HG03439 (cell line): ENCODE results near the gene PIAS3.
A peak's percentile ranks its signal among the peaks of the same experiment; 100 is the strongest.
"Not testable (repeated sequence)": the region's sequence is repeated elsewhere in the genome, so short reads cannot be mapped to it uniquely, and the experiment has no call there.

Experiments
- ATAC-seq: cut with Tn5 transposase; IDR thresholded peaks from one replicate; pipeline ENCODE4 v1.9.1; 2021; ENCODE audit warnings: mild to moderate bottlenecking, moderate library complexity; ENCODE audit not compliant: unreplicated experiment

The PIAS3 gene

GRCh38 chr1:145877923-145878486, 19.1 kb upstream of the PIAS3 start:
- ATAC-seq: no peak

DNA sequence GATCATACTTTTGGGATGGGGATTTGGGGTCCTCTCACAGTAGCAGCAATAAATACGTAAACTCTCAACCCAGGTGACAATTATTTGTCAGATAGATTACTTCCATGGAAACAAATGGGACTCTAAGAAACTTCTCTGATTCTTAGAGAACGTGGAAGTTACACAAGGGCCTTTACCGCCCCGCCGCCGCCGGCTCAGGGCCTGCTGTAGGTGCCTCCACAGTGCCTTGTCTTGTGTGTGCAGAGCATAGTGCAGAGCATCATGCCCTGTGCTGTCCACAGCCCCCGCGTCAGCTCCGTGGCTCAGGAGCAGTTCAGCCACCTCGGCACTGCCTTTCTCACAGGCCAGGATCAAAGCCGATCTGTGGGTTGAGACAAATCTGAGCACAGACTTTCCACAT, 15.8 kb upstream of the PIAS3 start:
- ATAC-seq: no peak

GRCh38 chr1:145871994-145872924, 13.4 kb upstream of the PIAS3 start:
- no peak for ATAC-seq

GRCh38 chr1:145868232-145868631, 9.4 kb upstream of the PIAS3 start:
- no peak for ATAC-seq

DNA sequence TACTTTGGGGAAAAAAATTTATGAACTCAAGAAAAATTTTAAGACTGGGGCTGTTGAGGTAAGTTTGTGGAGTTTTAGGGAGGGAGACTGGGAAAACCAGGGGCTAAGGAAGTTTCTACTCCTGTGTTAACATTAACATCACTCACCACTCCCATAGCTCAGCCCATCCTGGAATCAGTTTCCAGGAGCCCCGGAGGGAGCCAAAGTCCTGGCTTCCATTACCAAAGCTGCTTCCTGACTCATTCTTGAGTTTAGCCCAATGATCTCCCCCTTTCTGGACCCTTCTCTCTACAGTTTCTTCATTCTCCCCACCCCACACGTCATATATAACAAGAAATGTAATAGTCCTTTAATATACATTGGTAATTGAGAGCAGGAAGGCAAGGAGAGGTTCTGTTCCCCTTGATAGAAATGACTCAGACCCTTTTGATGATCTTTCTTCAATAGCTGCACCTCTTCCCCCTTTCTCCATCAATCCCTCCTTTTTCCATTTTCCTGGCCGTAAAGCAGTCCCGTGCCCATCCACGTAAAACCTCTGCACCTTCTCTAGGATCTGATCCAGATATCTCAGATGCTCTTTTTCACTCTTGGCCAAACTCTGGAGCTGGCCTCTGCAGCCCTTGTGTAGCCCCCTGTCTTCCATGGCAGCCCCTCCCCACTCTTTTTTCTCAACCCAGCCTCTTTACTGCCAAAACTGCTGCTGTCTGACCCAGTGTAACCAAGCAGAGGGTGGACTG, 4.6 kb upstream of the PIAS3 start:
- ATAC-seq: no peak

- peak; percentile 72 for ATAC-seq
Observed at GRCh38 chr1:145859491-145860023, 676 bp upstream of the PIAS3 start.

GRCh38 chr1:145858238-145858900, 512 bp downstream of the PIAS3 start:
- no peak for ATAC-seq

- no peak for ATAC-seq
Observed at GRCh38 chr1:145857170-145857569, 1.7 kb downstream of the PIAS3 start.

GRCh38 chr1:145855426-145855948, 3.4 kb downstream of the PIAS3 start:
- ATAC-seq: no peak

DNA sequence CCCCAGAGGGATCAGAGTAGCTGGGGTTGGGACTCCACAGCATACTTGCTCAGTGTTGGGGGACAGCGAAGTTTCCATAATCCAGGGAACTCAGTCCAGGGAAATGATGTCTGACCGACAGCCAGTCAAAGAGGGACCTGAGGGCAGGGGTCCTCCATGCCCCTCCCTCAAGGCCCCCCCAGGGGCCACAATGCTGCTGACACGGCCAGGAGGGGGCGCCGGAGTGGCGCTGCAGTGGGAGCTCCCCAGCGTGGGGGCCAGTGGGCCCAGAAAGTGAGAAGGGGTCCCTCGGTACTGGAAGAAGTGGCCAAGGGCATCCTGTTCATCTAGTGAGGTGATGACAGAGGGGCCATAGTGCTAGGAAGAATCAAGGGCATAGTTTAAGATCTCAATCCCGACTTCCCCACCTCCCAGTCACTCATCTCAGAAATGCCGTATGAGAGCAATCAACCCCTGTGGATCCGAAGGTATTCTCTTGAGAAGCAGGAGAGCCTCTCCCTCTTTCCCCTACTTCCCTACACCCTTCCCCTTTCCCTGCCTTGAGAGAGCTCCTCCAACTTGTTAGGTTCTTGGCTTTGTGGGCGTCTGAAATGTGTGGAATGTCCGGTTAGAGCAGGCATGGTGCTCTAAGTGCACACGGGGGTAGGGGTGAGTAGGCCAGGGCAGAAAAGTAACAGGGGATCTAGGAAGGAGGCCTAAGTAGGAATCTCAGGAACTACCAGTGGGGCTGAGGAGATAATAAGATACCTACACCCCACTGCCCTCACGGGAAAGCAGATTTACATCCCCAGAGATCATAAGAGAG, 9.3 kb downstream of the PIAS3 start:
- no peak for ATAC-seq

GRCh38 chr1:145847827-145848226, 11.1 kb downstream of the PIAS3 start:
- no peak for ATAC-seq

DNA sequence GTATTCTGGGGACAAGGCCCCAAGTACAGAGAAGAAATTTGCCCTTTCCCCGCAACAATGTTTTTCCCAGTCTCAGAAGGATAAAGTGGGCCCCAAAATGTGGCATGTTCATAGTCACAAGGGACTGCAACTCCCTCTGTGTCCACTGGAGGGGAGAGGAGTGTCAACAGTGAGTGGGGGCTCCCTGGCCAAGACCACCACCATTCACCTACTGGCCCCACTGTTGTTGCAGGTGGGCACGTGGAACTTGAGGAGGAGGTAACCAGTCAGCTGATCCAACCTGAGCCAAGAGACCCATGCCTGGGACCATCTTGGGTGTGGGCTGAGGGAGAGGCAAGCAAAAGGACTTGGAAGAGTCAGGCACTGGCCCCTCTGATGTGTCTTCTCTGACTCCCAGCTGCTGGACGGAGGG, 12.7 kb downstream of the PIAS3 start:
- no peak for ATAC-seq

DNA sequence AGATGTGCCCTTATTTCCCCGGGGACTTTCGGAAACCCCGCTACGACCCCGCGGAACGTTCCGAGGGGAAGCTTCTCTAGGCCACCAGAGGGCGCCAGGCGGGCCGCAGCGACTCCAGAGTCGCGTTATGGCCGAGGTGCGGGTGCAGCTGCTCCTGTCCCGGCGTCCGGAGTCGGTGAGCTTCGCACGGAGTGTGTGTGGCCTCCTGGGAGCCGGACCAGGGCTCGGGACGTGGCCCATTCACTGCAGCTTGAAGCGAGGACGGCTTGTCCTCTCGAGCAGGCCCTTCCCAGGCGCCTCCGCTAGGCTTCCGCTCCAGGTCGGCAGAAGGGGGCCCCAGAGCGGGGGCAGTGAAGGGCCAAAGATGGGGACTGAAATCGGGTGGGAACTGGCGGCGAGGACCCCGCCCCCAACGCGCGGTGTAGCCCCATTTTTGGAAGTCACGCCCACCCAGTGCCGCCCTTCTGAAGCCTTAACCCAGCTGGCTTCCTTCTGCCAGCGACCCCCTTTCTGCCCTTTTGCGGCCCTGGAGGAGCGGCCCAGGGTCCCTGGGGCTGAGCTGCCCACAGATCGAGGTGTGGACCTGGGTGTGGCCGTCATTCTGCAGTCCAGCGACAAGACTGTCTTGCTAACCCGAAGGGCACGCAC, 13.2 kb downstream of the PIAS3 start, which contains the start of gene NUDT17:
Gene NUDT17, plus strand, starts transcription at position 117 of the 648 bp plus-strand sequence. Its CDS starts 11 bp downstream, at position 128.
- no peak for ATAC-seq

GRCh38 chr1:145845144-145845513, 13.8 kb downstream of the PIAS3 start:
- ATAC-seq: no peak

DNA sequence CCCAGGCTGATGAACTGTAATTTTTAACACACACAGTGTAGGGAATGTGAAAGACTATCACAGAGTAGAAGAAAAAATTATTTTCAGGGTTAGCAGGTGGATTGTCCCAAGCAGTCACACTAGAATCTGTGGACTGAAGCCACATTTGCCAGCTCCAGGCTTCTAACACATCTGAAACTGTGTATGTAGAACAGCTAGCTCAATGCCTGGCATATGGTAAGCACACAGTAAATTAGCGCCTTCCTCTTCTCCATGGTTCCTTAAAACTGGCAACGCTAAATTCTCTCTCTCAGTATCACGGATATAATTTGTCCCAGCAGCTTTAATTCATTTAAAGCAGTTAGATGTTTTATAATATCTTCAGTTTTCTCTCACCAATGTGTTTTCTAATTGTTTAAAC, 15.8 kb downstream of the PIAS3 start:
- no peak for ATAC-seq

GRCh38 chr1:145837656-145838055, 21.2 kb downstream of the PIAS3 start:
- ATAC-seq: no peak

- not testable (repeated sequence) for ATAC-seq
Observed at GRCh38 chr1:145830810-145831209, 28.1 kb downstream of the PIAS3 start.

DNA sequence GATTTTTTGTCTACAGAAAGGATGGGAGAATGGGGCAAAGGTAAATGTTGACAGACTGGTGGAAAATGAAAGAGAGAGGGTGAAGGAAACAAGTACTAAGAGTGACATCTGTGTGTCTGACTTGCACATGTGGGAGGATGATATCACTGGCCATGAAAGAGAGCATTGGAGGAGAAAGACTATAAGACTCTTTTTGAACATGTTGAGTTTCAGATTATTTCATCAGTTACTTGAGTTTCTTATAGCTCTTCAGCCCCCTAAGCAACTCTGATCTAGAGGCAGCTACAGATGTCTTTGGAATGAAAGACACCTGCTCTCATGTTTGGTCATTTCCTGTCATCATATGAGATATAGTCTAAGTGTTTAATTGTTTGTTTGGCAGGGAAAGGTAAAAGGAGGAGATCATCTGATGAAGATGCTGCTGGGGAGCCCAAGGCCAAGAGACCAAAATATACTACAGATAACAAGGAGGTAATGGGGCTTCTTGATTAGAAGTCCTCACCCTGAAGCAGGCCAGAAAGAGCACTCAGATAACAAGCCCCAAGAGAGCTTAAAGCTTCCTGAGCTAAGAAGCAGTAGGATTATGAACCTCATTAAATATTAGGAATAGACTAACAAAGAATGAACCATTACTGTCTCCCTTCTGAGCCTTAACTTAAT, 30.4 kb downstream of the PIAS3 start:
- no peak for ATAC-seq

DNA sequence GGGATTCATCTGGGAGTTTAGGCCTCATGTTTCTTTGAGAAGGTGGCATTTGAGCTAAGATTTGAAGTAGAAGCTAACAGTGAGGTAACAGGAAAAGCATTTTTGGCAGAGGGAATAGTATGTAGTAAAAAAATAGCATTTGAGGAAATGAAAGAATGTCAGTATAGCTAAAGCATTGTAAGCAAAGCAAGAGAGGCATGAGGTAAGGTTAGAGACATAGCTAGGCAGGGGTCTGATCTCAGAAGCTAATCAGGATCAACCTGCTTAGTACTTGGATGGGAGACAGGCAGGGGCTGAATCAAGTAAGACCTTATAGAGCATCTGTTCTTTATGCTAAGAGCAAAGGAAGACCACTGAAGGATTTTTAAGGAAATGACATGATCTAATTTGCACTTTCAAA, 30.9 kb downstream of the PIAS3 start:
- ATAC-seq: no peak
